Head of caudate nucleus (tissue), 42 donors: ENCODE data around the gene KSR1.
A peak's percentile ranks its signal among the peaks of the same experiment; 100 is the strongest.

Experiments used
- DNase-seq, 42 donors: peaks; one replicate each; pipeline versions ENCODE4 v3.0.0 to v3.0.0-alpha.2; 2020 to 2021; ENCODE audit warnings: mixed read lengths in 7 of 42
- intact Hi-C: fragments of 100-400 bp; cut with DNase I; formaldehyde crosslinking; loops from one replicate; pipeline ENCODE4 v1.15.0; 2022

KSR1 gene

DNA sequence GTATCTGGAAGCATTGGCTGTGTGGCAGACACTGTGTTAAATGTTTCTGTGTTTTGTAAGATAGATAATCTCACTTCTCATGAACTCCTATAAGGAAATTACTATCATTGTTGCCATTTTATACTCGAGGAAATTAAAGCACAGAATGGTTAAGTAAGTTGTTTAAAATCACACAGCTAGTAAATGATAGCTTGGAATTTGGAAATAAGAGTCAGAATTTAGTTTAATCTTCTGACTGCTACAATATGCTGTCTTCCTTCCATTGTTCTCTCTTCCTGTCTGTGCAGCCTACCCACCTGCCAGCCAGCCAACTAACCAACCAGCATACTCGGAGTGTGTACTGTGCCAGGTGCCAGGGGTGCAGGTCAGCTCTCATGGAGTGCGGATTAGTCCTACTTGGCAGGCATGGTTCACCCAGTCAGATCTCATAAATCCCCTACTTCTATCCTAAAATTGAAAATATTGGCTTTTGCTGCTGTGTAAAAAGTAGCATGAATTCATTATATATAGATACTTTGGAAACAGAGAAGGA is 94.8 kb downstream of the KSR1 start:
- intact Hi-C loops: no loop called here

DNA sequence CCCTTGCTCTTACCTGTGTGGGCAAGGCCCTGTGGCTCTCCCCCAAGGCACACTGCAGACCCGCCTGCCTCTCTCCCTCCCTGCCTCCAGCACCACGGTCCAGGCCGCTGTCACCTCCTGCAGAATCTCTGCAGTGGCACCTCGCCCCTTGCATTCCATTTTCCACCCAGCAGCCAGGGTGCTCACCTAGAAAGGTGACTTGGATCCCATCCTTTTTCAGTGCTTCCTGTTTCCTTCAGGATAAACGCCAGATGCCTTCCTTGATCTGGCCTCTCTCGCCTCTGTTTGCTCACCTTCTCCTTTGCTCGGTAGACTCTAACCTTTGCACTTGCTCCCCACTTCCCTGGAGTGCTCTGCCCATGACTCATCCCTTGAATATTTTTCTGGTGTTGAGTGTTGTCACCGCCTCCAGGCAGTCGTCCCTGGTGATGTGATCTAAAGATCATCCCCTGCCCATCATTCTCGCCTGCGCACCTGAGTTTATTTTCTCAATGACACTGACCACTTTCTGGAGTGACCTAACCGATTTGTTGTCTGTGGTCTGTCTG is 95.5 kb downstream of the KSR1 start:
- intact Hi-C loops: no loop called here
- no peak for DNase-seq

More for the DNA sequence above, 94.8 kb downstream of the KSR1 start:
- DNase-seq: no peak

GRCh38 chr17:27552276-27552732 is 96.1 kb downstream of the KSR1 start:
- intact Hi-C loops: no loop called here
- DNase-seq: no peak

DNA sequence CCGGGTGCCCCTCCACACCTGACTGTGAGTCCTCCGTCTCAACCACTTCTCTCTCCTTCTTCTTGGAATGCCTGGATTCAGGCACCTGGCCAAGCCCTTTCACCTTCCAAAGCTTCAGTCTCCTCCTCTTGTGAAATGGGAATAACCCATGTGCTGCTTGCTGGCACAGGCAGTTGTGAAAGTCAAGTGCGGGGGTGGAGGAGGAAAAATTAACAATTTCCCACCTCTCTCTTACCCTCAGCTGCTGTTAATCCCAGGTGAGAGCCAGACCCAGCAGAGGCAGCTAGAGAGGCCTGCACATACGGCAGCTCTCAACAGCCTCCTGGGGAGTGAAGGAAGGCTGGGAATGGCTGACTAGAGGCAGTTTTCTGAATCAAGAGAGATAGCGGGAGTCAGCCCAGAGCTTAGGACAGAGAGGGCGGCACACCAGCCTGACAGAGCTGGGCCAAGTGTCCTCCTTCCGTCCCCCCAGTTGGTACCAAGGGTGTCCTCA is 96.8 kb downstream of the KSR1 start:
- intact Hi-C loops: no loop called here
- DNase-seq: no peak

- intact Hi-C loops: no loop called here
- no peak for DNase-seq
Measured at GRCh38 chr17:27554152-27554551, 97.9 kb downstream of the KSR1 start.

- DNase-seq: no peak
Measured at GRCh38 chr17:27554911-27555310, 98.7 kb downstream of the KSR1 start.

GRCh38 chr17:27555339-27555738 is 99.1 kb downstream of the KSR1 start:
- intact Hi-C loops: no loop called here
- no peak for DNase-seq

More at GRCh38 chr17:27554911-27555310, 98.7 kb downstream of the KSR1 start:
- intact Hi-C loops: no loop called here

DNA sequence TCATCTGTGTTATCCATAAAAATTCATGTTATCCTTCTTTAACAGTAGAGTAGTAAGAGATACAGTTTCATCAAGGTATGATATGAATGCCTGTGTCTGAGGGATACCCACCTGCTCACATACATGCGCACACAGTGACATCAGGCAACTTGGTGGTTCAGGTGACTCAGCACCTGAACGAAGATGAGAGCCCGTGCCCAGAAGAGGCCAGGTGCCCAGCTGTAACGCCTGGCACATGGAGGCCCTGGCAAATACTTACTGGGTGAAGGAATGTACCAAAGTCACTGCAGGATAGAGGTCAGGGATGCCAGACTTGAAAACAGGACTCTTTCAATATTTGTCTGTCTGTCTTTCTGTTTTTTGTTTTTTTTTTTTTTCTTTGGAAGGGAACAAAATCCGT is 102.1 kb downstream of the KSR1 start:
- intact Hi-C loops: no loop called here

GRCh38 chr17:27558842-27559505 is 102.7 kb downstream of the KSR1 start:
- intact Hi-C loops: no loop called here

More for the DNA sequence above, 102.1 kb downstream of the KSR1 start:
- no peak for DNase-seq

GRCh38 chr17:27559506-27560481 is 103.5 kb downstream of the KSR1 start:
- intact Hi-C loops: no loop called here
- peak in 8 of 42 donors; percentile 14 to 58 (median 38) for DNase-seq

More at GRCh38 chr17:27558842-27559505, 102.7 kb downstream of the KSR1 start:
- no peak for DNase-seq

- DNase-seq: no peak
- intact Hi-C loops: no loop called here
Measured at GRCh38 chr17:27560668-27561067, 104.4 kb downstream of the KSR1 start.

GRCh38 chr17:27562777-27563455 is 106.7 kb downstream of the KSR1 start:
- no peak for DNase-seq
- intact Hi-C loops: no loop called here

DNA sequence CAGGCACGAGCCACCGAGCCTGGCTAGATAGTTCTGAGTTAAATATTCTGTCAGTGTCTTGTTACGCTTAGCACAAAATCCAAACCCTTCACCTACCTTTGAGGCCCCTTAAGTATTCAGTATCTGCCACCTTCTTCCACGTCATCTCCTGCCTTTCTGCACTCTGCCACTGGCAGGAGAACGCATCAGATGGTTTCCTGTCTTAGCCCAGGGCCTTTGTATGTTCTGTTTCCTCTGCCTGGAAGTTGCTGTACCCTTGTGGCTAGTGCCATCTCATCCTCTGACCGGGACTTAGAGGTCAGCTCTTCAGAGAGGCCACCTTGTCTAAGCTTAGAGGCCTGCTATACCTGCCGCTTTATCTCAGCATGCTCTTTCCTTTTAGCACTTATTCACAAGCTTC is 107.3 kb downstream of the KSR1 start:
- DNase-seq: no peak
- intact Hi-C loops: no loop called here

- intact Hi-C loops: no loop called here
- no peak for DNase-seq
Measured at GRCh38 chr17:27564463-27564862, 108.2 kb downstream of the KSR1 start.

DNA sequence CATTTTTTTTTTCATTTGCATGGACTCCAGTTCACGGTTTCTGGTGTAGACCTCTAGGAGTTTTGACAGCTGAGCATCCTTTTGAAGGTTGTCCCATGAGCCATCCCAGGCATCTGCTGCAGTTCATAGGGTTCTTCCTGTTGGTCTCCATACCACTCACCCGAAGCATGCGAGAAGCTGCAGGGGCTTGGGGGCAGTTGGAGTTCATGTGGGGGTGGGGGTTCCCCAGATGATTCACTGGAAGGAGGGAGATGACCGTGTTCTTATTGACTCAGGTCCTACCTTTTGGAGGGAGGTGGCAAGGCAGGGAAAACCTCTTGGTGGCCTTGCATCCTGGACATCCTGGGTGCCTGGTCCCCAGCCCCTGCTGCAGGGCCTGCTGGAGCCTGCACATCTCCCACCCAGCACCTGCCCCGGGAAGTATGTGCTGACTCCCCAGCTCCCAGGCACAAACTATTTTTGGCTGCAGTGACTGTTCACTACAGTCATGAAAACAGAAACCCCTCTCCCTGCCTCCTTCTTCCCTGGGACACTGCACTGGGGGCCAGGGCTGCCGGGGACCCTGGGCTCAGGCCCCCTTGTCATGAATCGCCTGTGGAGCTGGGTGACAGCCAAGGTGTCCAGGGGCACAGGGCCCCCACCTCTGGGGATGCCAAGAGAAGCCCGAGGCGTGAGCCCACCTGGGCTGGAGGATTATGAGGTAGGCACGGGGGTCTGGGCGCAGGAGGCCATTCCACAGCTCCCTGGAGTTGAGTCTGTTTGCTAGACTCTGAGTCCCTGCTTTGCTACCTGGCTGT is 109.8 kb downstream of the KSR1 start:
- intact Hi-C loops: no loop called here
- DNase-seq: no peak

GRCh38 chr17:27566671-27567562 is 110.7 kb downstream of the KSR1 start:
- intact Hi-C loops: no loop called here
- DNase-seq: no peak

GRCh38 chr17:27567563-27567859 is 111.3 kb downstream of the KSR1 start:
- no peak for DNase-seq
- intact Hi-C loops: no loop called here
